K562 (cell line): ENCODE results near the gene APC. TPM values are rescaled to one million over a fixed set of nuclear protein-coding genes. Genes with fewer than 3 reads are reported as not detected.

ENCODE experiments used
- CAMTA2 ChIP-seq: fragments of 250-450 bp; sonication (Bioruptor Pico); conservative IDR thresholded peaks from 2 replicates; pipeline ENCODE4 v1.5.1; 2022
- CXXC5 ChIP-seq: fragments of 250-450 bp; sonication (Bioruptor Pico); IDR thresholded peaks from 2 replicates; pipeline ENCODE4 v1.8.0; 2022; ENCODE audit warnings: inconsistent platforms, mild to moderate bottlenecking, moderate library complexity
- HES1 ChIP-seq: fragments of 450-650 bp; IDR thresholded peaks from 2 replicates; pipeline ENCODE4 v1.6.1; 2016; ENCODE audit warnings: low read depth, mild to moderate bottlenecking, moderate library complexity
- PRDM10 ChIP-seq: fragments of 450-650 bp; IDR thresholded peaks from 2 replicates; pipeline ENCODE4 v1.6.1; 2018; ENCODE audit not compliant: partially characterized antibody
- SFPQ ChIP-seq: fragments of 200-400 bp; formaldehyde crosslinking; IDR thresholded peaks from 2 replicates; pipeline ENCODE4 v1.6.1; 2017; ENCODE audit warnings: mild to moderate bottlenecking, low read depth, low read length, moderate library complexity
- TCF3 ChIP-seq: sonication (generic); formaldehyde crosslinking; IDR thresholded peaks from 2 replicates; pipeline ENCODE4 v1.4.0; 2020; ENCODE audit warnings: mild to moderate bottlenecking, missing genetic modification reagents
- ZBTB40 ChIP-seq, 2 experiments: fragments of 450-650 bp in 1 of 2; sonication (generic) in 1 of 2; formaldehyde crosslinking in 1 of 2; IDR thresholded peaks; 2 replicates each; pipeline versions ENCODE4 v1.7.1 to v1.9.0; 2016 to 2022; ENCODE audit warnings: inconsistent platforms in 1 of 2, mild to moderate bottlenecking in 1 of 2, missing genetic modification reagents in 1 of 2
- ZNF165 ChIP-seq: fragments of 250-450 bp; sonication (Bioruptor Pico); IDR thresholded peaks from 2 replicates; pipeline ENCODE4 v1.4.0; 2020; ENCODE audit warnings: borderline replicate concordance
- ZNF584 ChIP-seq: fragments of 200-800 bp; sonication (Bioruptor generic); IDR thresholded peaks from 2 replicates; pipeline ENCODE4 v1.6.1; 2016; ENCODE audit warnings: low read depth, mild to moderate bottlenecking, missing genetic modification characterization, missing compliant biosample characterization
- polyA plus RNA-seq, 8 experiments: library from polyadenylated mRNA; depleted of rRNA in 4 of 8; stranded (reverse) in 5 of 8; unstranded in 3 of 8; fragments of >200 nt; fragmentation: Nextera tagmentation in 2 of 8; fragmentation: Illumina TruSeq in 1 of 8; extraction: Ambion mirVana in 2 of 8; extraction: Trizol in 1 of 8; gene quantifications; 2 replicates each; pipeline versions ENCODE4 v1.2.1 to v1.2.3, GENCODE V29; 2011 to 2014; ENCODE audit warnings: inconsistent platforms in 1 of 8, missing spikeins in 1 of 8
- total RNA-seq, 7 experiments: library from RNA; depleted of rRNA in 6 of 7; stranded (reverse); fragments of >200 nt in 6 of 7; fragmentation: Illumina TruSeq in 2 of 7; extraction: Trizol in 2 of 7; gene quantifications; 2 replicates each; pipeline versions ENCODE4 v1.2.1 to v1.2.3, GENCODE V29; 2011 to 2021; ENCODE audit warnings: low replicate concordance in 1 of 7

The APC gene
- total and polyA plus RNA-seq, 9 of the 15 experiments (the other 6 are each of a cell fraction or from before 2014, with no cell fraction given): 5.7 to 29.5 (median 15.4) TPM

- 0 out of 2 replicates have a peak, but pooled peaks have one; percentile 17 for TF ChIP-seq ZBTB40 (IDR thresholded peaks at IDR 0.05)
- no peak for TF ChIP-seq ZBTB40 (CRISPR knock-in tag; IDR thresholded peaks at IDR 0.05)
- TF ChIP-seq TCF3: peak; percentile 93
- TF ChIP-seq CAMTA2 (CRISPR knock-in tag): no peak
- no peak for TF ChIP-seq SFPQ
- peak; percentile 45; the same call in 1 of the 2 replicates for TF ChIP-seq CXXC5 (CRISPR knock-in tag)
- peak; percentile 80; the same call in 1 of the 2 replicates for TF ChIP-seq ZNF584 (CRISPR knock-in tag)
- peak; percentile 61; the same call in 1 of the 2 replicates for TF ChIP-seq HES1
- TF ChIP-seq ZNF165: no peak
- no peak for TF ChIP-seq PRDM10
Measured at GRCh38 chr5:112703866-112704820, 33.5 kb upstream of the APC start (continued).
